GM19324 (cell line): ENCODE results near the gene ZNF18.

Source experiments
- ATAC-seq: cut with Tn5 transposase; IDR thresholded peaks from one replicate; pipeline ENCODE4 v1.9.1; 2021; ENCODE audit warnings: mild to moderate bottlenecking, moderate library complexity; ENCODE audit not compliant: unreplicated experiment, low FRiP score

Gene ZNF18

GRCh38 chr17:11997147-11997971 lies at the start of gene ZNF18:
ZNF18 (minus strand) TSS chr17:11997475; CDS start chr17:11992829, 4,646 bp downstream.
- peak; percentile 97 for ATAC-seq

DNA sequence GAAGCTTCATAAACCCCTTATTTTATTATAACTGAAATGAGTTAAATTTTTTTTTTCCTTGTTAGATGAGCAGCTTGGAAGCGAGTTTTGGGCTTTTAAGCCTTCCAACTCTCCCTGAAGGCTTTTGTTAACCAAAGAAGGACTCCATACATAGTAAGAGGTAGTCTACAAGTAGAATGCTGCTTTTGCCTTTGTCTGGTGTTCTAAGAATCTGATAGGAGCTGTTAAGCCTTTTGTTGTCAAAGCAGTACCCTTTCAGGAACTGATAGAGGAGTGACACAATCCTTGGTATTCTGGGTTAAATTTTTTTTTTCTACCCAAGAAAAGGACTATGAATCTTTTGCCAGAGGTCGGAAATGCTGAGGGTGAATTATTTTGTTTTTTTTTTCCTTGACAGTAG lies 49.5 kb upstream of the ZNF18 start:
- no peak for ATAC-seq

GRCh38 chr17:12043702-12044101 lies 46.4 kb upstream of the ZNF18 start:
- no peak for ATAC-seq

DNA sequence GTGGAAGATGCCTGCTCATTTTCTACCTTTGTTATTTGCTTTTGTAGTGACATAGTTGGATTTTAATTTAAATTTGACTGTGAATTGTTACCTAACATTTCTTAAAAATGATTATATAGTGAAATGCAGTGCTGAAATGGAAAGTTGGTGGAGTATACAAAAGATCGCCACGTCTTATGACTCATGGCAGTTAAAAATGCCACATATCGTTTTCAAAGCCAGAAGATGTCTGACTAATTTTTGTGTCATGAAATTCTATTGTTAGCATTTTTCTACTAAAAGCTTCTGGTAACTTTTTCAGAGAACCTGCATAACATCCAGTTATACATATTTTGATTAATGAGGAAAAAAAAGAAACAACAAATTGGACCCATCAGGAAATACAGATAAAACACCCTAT lies 44.0 kb upstream of the ZNF18 start:
- ATAC-seq, result no peak

GRCh38 chr17:12040478-12040877 lies 43.2 kb upstream of the ZNF18 start:
- no peak for ATAC-seq

- no peak for ATAC-seq
These were observed 40.7 kb upstream of the ZNF18 start for GRCh38 chr17:12037970-12038369.

DNA sequence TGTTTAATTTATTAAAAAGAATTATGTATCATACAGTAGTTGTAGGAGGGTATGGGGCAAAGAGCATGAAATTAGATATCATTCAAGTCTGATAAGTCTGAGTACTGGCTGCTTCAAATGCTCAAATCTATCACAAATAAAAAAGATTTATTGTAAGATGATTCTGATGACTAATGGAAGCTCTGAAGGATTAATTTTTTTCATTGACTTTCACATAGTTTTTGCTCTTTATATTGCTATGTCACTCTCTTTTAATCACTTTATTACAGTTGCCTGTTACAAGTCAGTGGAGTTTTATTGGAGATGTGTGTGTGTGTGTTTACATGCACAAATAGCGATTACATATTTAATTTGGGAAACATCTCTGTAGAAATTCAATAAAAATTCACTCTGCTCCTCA lies 38.4 kb upstream of the ZNF18 start:
- ATAC-seq, result no peak

- no peak for ATAC-seq
These were observed 37.3 kb upstream of the ZNF18 start for GRCh38 chr17:12034538-12034937.

GRCh38 chr17:12028611-12029010 lies 31.3 kb upstream of the ZNF18 start:
- ATAC-seq, result no peak

DNA sequence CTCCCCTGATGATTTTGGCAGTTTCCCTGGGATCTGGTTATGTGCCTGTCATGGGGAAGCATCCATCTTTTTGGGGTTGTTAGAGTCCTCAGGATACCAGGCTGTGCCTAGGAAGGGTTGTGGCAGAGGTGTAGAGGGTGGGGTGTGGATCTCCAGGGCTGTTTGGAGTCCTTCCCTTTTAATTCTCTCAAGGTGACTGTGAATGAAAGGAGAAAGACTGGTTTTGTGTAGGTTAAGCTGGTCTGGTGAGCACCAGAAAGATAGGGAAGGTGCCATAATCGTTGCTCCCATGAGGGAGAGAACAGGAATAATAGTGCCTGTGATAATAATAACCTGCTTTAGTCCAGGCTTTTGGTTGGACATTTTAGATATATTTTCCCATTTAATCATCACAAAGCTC lies 30.4 kb upstream of the ZNF18 start:
- no peak for ATAC-seq

DNA sequence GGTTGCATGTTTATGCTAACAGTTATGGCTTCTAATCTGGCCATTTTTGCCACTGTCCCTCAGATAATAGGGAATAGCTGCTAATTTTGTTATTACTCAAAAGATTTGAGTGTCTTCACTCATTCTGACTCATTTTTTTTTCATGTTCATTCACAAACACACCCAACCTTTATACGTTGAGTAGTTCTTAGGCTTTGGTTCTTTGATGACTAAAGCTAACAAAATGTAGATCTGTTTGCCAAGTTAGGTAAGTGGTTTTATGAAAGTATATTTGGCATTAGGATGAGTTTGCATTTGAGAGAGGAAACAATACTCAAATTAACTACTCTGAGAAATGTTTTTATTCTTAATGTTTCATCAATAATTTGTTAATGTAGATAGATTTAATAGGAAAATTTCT lies 27.1 kb upstream of the ZNF18 start:
- ATAC-seq, result no peak

DNA sequence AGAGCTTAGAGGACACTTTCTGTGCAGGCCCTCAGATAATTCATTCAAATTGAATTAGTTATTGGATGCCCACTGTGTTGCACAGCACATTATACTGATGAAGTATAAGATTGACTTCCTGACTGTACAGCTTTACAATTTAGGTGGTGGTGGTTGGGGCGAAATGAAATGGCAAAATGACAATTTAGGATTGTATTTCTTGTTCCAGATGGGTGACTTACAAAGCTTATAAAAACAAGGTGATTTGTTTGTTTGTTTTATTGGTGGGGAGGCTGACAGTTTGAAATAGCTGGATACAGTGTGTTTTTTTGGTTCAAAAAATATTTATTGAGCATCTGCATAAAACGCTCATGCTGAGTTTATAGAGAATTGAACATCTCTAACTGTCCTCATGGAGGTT lies 25.0 kb upstream of the ZNF18 start:
- no peak for ATAC-seq

GRCh38 chr17:12021623-12022140 lies 24.4 kb upstream of the ZNF18 start:
- no peak for ATAC-seq

GRCh38 chr17:12020642-12021622 lies 23.7 kb upstream of the ZNF18 start, which contains the start of gene MAP2K4:
MAP2K4 (plus strand) TSS chr17:12020877; CDS start chr17:12020887, 10 bp downstream.
- peak; percentile 97 for ATAC-seq

- no peak for ATAC-seq
These were observed 10.2 kb upstream of the ZNF18 start for GRCh38 chr17:12007466-12007865.

DNA sequence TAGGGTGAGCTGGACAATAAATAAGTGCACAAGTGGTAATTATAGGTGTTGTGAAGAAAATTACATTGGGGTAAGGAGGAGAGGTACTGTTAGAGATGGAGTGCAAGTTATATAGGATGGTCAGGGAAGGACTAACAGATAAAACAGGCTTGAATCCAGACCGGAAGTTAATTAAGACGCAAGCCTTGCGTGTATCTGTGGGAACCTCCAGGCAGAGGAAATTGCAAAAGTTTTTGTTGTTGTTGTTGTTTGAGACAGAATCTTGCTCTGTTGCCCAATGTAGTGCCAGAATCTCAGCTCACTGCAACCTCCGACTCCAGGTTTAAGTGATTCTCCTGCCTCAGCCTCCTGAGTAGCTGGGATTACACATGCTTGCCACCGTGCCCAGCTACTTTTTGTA lies 2.4 kb upstream of the ZNF18 start:
- ATAC-seq, result no peak

GRCh38 chr17:11997972-11998233 lies 628 bp upstream of the ZNF18 start:
- ATAC-seq, result no peak

GRCh38 chr17:11996722-11997146 lies 541 bp downstream of the ZNF18 start:
- peak; percentile 30 for ATAC-seq

- ATAC-seq, result no peak
These were observed 5.8 kb downstream of the ZNF18 start for GRCh38 chr17:11991461-11991860.

DNA sequence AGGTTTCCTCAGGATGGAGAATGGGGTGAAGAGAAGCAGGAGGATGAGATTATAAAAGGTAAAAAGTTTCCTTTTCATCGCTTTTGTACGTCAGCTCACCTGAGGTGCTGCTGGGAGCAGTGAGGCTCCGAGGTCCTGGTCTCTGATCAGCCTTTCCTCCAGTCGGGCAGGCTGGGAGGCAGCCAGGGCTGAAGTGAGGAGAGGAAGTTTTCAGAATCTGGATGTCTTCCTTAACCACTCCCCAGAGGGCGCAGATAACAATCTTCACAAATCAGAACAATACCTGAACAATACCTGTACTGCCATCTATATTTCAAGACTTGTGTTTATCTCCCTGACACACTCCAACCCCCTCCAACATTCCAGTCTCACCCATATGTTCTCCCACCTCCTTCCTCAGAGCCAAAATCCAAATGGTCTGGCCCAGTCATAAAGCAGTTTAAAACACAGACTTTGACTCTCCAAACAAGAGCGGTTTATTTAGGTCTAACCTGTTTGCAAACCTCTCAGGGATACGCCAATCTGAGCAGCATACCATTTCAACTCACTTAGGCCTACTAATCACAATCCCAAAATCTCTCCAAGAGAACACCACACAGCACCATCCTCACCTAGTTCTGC lies 6.8 kb downstream of the ZNF18 start:
- no peak for ATAC-seq

DNA sequence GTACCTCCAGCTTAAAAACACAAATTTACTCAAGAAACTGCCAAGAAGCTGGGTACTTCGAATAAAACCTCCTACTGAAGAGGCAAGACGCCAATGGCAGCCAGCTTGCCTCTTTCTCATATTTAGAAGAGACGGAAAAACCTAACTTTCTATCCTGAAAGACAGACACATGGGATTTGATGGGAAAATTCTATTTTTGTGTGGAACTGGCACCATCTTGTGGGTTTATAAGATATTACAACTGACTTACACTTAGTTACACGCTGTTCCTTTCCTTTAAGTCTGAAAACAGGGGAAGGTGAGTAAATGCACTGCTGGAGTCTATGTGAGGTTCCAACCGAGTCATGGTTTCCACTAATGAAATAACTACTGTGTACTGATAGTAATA lies 10.3 kb downstream of the ZNF18 start:
- no peak for ATAC-seq
